ENCODE results near the gene HEY2. TPM values are rescaled to one million over a fixed set of nuclear protein-coding genes. Genes with fewer than 3 reads are reported as not detected.

HEY2 gene
- polyA plus RNA-seq, 2 of the 4 experiments (the other 2 are of a cell fraction), result 0.09 TPM; not detected in 1

- H3K4me1 ChIP-seq, result peaks cover 23% of the 10 kb centered on the region; the same call in 2 of the 3 replicates
- DNase-seq (ENCODE audit: low read depth in 1 of 2, low spot score in 1 of 2) (peak in 1 of 2 experiments; percentile 27), ATAC-seq (no peak), FAIRE-seq (no peak)
- peak overlapping the region; percentile 76; the same call in 2 of the 3 replicates for H3K4me3 ChIP-seq
- TF ChIP-seq CBX8 (IDR thresholded peaks at IDR 0.05) (0 out of 2 replicates have a peak, but pooled peaks have one; percentile 70), EHF (CRISPR knock-in tag; IDR thresholded peaks at IDR 0.05) (no peak)
- 33% methylated on average over 32 of the region's 32 CpGs for WGBS (ENCODE audit: missing lambda C conversion rate)
- POLR2A ChIA-PET, result no interaction called here
- H3K4me2 ChIP-seq, result peak overlapping the region; percentile 100
- no peaks in the 10 kb centered on the region; the same call in 2 of the 3 replicates for H3K9me3 ChIP-seq
- CTCF ChIA-PET, result interaction anchor here (1.6 kb wide), 1 partner anchor 436 kb away, joined by 4 read pairs; no protein-coding TSS in a partner anchor
- H3K27ac ChIP-seq, result no peak overlapping the region
These were observed 2.5 kb upstream of the HEY2 start for GRCh38 chr6:125746731-125747588.

GRCh38 chr6:125747589-125748405 lies 1.6 kb upstream of the HEY2 start:
- WGBS (ENCODE audit: missing lambda C conversion rate), result 1% methylated on average over 43 of the region's 76 CpGs
- POLR2A ChIA-PET, result no interaction called here
- TF ChIP-seq EHMT2 (IDR thresholded peaks at IDR 0.05; ENCODE audit: low read depth), result no peak
- TF ChIP-seq CBX8 (IDR thresholded peaks at IDR 0.05), result peak; percentile 3; the same call in 1 of the 2 replicates
- TF ChIP-seq RNF2 (IDR thresholded peaks at IDR 0.05; ENCODE audit: borderline replicate concordance, low read depth), result peak; percentile 81
- Histone ChIP-seq H3K4me1 (peaks cover 23% of the 10 kb centered on the region; the same call in 2 of the 3 replicates), H3K4me3 (peak overlapping the region; percentile 76), H3K9me3 (no peaks in the 10 kb centered on the region; the same call in 2 of the 3 replicates), H3K27ac (no peak overlapping the region), H3K4me2 (peak overlapping the region; percentile 100)
- ATAC-seq (peak; percentile 28 to 64; a peak in 4 of 6 replicates), FAIRE-seq (no peak), DNase-seq (ENCODE audit: low read depth in 1 of 2, low spot score in 1 of 2) (no peak)
- CTCF ChIA-PET, result interaction anchor here (0.9 to 1.6 kb wide), 2 partner anchors 22 to 436 kb away, joined by 3 to 4 read pairs; no protein-coding TSS in a partner anchor

- TF ChIP-seq EP300 (IDR thresholded peaks at IDR 0.05) (no peak), CBX2 (IDR thresholded peaks at IDR 0.05; ENCODE audit: borderline replicate concordance, low read depth) (no peak), PHF8 (IDR thresholded peaks at IDR 0.05; ENCODE audit: borderline replicate concordance, low read depth) (no peak), RNF2 (IDR thresholded peaks at IDR 0.05; ENCODE audit: borderline replicate concordance, low read depth) (peak; percentile 83; the same call in 1 of the 2 replicates), MAFK (IDR thresholded peaks at IDR 0.05; ENCODE audit: partially characterized antibody) (no peak), ZNF302 (CRISPR knock-in tag; IDR thresholded peaks at IDR 0.05) (no peak), HES2 (IDR thresholded peaks at IDR 0.05) (no peak), CHD4 (IDR thresholded peaks at IDR 0.05; ENCODE audit: borderline replicate concordance) (no peak), KDM1A (IDR thresholded peaks at IDR 0.05; ENCODE audit: low read depth) (no peak), NR3C1 (IDR thresholded peaks at IDR 0.05) (no peak), CBX8 (IDR thresholded peaks at IDR 0.05) (peak; percentile 86; the same call in 1 of the 2 replicates)
- FAIRE-seq (no peak), DNase-seq (ENCODE audit: low read depth in 1 of 2, low spot score in 1 of 2) (no peak), ATAC-seq (peak; percentile 30 to 57; a peak in 4 of 6 replicates)
- ChIA-PET POLR2A (no interaction called here), CTCF (interaction anchor here (0.9 to 1.6 kb wide), 2 partner anchors 21 to 437 kb away, joined by 3 to 4 read pairs; no protein-coding TSS in a partner anchor)
- peak overlapping the region; percentile 100 for H3K4me2 ChIP-seq
- no peaks in the 10 kb centered on the region; the same call in 2 of the 3 replicates for H3K9me3 ChIP-seq
- peaks cover 23% of the 10 kb centered on the region; the same call in 2 of the 3 replicates for H3K4me1 ChIP-seq
- H3K27ac ChIP-seq, result peak overlapping the region; percentile 33 to 73; a peak in 4 of 6 replicates
- 5% methylated on average over 35 of the region's 42 CpGs for WGBS (ENCODE audit: missing lambda C conversion rate)
- peak overlapping the region; percentile 76 for H3K4me3 ChIP-seq
These were observed 843 bp upstream of the HEY2 start for GRCh38 chr6:125748406-125749172.

Data from A549 (cell line).